Measurements from ENCODE around the gene TRIM47. TPM values are rescaled to one million over a fixed set of nuclear protein-coding genes. Genes with fewer than 3 reads are reported as not detected.

TRIM47 gene
- polyA plus RNA-seq, 6 donors from 2014 or later: 0.97 to 2.2 (median 1.7) TPM; not detected in 1

- H3K27me3 Mint-ChIP-seq: no peaks in the 10 kb centered on the region
- ATAC-seq (ENCODE audit: low read depth in 2 of 2) (peak in 1 of 2 donors; percentile 44), DNase-seq (no peak)
- H3K4me3 Mint-ChIP-seq: peak overlapping the region; percentile 47 to 77 (median 67)
- H3K9me3 Mint-ChIP-seq: no peaks in the 10 kb centered on the region
- peaks cover 12 to 19% (median 14%) of the 10 kb centered on the region in 3 donors for H3K4me1 Mint-ChIP-seq
- H3K36me3 Mint-ChIP-seq: no peaks in the 10 kb centered on the region
- H3K27ac Mint-ChIP-seq: peak overlapping the region in 5 of 6 donors; percentile 26 to 88 (median 72)
Measured at GRCh38 chr17:75828076-75828400, 50.3 kb downstream of the TRIM47 start.

DNA sequence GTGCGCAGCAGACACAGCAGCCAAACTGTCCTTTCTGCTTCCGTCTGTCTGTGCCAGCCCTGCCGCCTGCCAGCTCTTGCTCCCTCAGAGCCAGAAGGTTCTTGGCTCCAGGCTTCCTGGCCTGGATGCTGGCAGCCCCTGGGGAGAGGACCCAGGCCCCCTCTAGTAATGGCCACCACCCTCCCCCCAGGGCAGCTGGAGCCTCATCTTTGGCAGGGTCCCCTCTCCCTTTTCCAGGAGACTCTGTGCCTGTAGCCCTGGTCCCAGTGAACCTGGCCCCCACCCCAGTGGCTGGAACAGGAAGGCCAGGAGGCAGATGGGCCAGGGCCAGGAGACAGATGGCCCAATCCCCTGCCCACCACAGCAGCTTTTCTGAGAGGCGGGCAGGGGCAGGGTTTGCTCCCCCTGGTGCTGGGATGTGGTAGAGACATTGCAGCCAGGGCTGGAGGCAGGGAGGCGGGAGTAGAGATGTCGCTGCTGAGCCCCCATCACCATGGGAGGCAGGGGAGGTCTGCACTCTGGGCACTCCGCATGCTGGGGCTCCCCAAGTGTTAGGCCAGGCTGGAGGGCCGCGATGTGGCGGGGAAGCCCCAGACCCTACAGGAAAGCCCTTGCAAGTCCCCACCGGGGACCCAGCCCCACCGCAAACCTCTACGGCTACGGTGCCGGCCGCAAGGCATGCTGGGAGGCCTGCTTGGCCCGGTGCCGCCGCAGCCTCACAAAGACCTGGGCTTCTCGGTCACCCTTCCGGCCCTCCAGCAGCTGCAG lies 50.9 kb downstream of the TRIM47 start:
- Mint-ChIP-seq H3K36me3 (no peaks in the 10 kb centered on the region), H3K9me3 (no peaks in the 10 kb centered on the region)

GRCh38 chr17:75826561-75827307 lies 51.6 kb downstream of the TRIM47 start:
- H3K27ac Mint-ChIP-seq: peak overlapping the region in 4 of 6 donors; percentile 75 to 88 (median 80)
- DNase-seq (no peak), ATAC-seq (ENCODE audit: low read depth in 2 of 2) (no peak)
- H3K4me1 Mint-ChIP-seq: peaks cover 7 to 11% (median 10%) of the 10 kb centered on the region in 3 donors
- H3K9me3 Mint-ChIP-seq: no peaks in the 10 kb centered on the region
- no peaks in the 10 kb centered on the region for H3K36me3 Mint-ChIP-seq
- H3K4me3 Mint-ChIP-seq: peak overlapping the region in 4 of 8 donors; percentile 12 to 40 (median 15)
- H3K27me3 Mint-ChIP-seq: no peaks in the 10 kb centered on the region

More for the DNA sequence above, 50.9 kb downstream of the TRIM47 start:
- DNase-seq (peak; percentile 61), ATAC-seq (ENCODE audit: low read depth in 2 of 2) (peak; percentile 81 to 82)
- Mint-ChIP-seq H3K4me3 (peak overlapping the region; percentile 47 to 80 (median 75)), H3K4me1 (peaks cover 11 to 16% (median 11%) of the 10 kb centered on the region in 3 donors), H3K27me3 (no peaks in the 10 kb centered on the region), H3K27ac (peak overlapping the region in 5 of 6 donors; percentile 26 to 88 (median 72))

- Mint-ChIP-seq H3K4me1 (peaks cover 7 to 11% (median 10%) of the 10 kb centered on the region in 3 donors), H3K4me3 (peak overlapping the region in 1 of 8 donors; percentile 1), H3K27me3 (no peaks in the 10 kb centered on the region), H3K9me3 (no peaks in the 10 kb centered on the region), H3K36me3 (no peaks in the 10 kb centered on the region), H3K27ac (peak overlapping the region in 1 of 6 donors; percentile 39)
- DNase-seq (no peak), ATAC-seq (ENCODE audit: low read depth in 2 of 2) (no peak)
Measured at GRCh38 chr17:75825748-75826370, 52.5 kb downstream of the TRIM47 start.

DNA sequence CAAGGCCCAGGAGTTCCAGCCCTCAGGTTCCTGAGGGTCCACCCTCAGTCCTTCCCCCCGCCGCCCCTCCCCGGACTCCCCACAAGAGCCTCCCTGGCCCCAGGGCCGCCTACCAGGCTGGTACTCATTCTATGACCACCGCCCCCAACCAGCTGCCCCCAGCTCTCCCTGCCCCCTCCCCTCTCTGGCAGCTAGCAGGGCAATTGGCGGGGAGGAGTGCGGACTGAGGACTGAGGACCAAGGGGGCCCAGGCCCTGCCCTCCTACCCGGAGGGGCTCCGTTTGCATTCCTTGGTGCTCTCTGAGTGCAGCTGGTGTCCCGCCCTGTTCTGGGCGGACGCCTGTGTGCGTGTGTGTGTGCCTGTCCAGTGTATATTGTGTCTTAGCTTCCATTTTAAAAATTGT lies 53.2 kb downstream of the TRIM47 start:
- ATAC-seq (ENCODE audit: low read depth in 2 of 2): no peak
- no peak for DNase-seq
- H3K36me3 Mint-ChIP-seq: no peaks in the 10 kb centered on the region
- H3K9me3 Mint-ChIP-seq: no peaks in the 10 kb centered on the region
- H3K27me3 Mint-ChIP-seq: no peaks in the 10 kb centered on the region
- peak overlapping the region in 1 of 8 donors; percentile 32 for H3K4me3 Mint-ChIP-seq
- peak overlapping the region in 2 of 6 donors; percentile 39 to 47 for H3K27ac Mint-ChIP-seq
- H3K4me1 Mint-ChIP-seq: peaks cover 7 to 11% (median 10%) of the 10 kb centered on the region in 3 donors

GRCh38 chr17:75824666-75825065 lies 53.7 kb downstream of the TRIM47 start:
- H3K27ac Mint-ChIP-seq: peak overlapping the region in 1 of 6 donors; percentile 72
- no peak for ATAC-seq (ENCODE audit: low read depth in 2 of 2)

More at GRCh38 chr17:75824666-75825065, 53.7 kb downstream of the TRIM47 start:
- Mint-ChIP-seq H3K4me3 (no peak overlapping the region), H3K27me3 (no peaks in the 10 kb centered on the region), H3K4me1 (peaks cover 7 to 11% (median 10%) of the 10 kb centered on the region in 3 donors), H3K9me3 (no peaks in the 10 kb centered on the region), H3K36me3 (peaks cover 0 to under 1% of the 10 kb centered on the region in 2 donors)
- DNase-seq: no peak

Other genes starting within 250 kb of the TRIM47 start
- 1 to 10 TPM in 2 of 6 donors, under 1 TPM in 2, not detected in 2; 0.24 to 1.3 (median 1.1) TPM for gene SMIM5, start 245.1 kb downstream of the TRIM47 start, polyA plus RNA-seq (ENCODE audit: low read depth in 6 of 6)
- 10 to 100 TPM in 5 of 6 donors, 1 to 10 TPM in 1; 3.6 to 29.4 (median 16.3) TPM for gene RECQL5, start 211.4 kb downstream of the TRIM47 start, polyA plus RNA-seq (ENCODE audit: low read depth in 6 of 6)
- gene SAP30BP, start 211.2 kb downstream of the TRIM47 start, polyA plus RNA-seq (ENCODE audit: low read depth in 6 of 6): 100 to 1,000 TPM in 1 of 6 donors, 10 to 100 TPM in 5; 72.3 to 105 (median 95.6) TPM
- 1 to 10 TPM in 2 of 6 donors, under 1 TPM in 2, not detected in 2; 0.67 to 1.6 (median 1.1) TPM for gene ITGB4, start 157.1 kb downstream of the TRIM47 start, polyA plus RNA-seq (ENCODE audit: low read depth in 6 of 6)
- 10 to 100 TPM in 4 of 6 donors, 1 to 10 TPM in 2; 8.3 to 21.9 (median 14.6) TPM for gene GALK1, start 113.4 kb downstream of the TRIM47 start, polyA plus RNA-seq (ENCODE audit: low read depth in 6 of 6)
- gene UNK, start 93.8 kb downstream of the TRIM47 start, polyA plus RNA-seq (ENCODE audit: low read depth in 6 of 6): 10 to 100 TPM; 31.1 to 50.1 (median 37.7) TPM
- 10 to 100 TPM; 11.5 to 31.5 (median 20.5) TPM for gene UNC13D, start 34.2 kb downstream of the TRIM47 start, polyA plus RNA-seq (ENCODE audit: low read depth in 6 of 6)
- gene WBP2, start 23.2 kb downstream of the TRIM47 start, polyA plus RNA-seq (ENCODE audit: low read depth in 6 of 6): 100 to 1,000 TPM in 2 of 6 donors, 10 to 100 TPM in 4; 73.4 to 134 (median 87.6) TPM
- 10 to 100 TPM; 15.4 to 33.0 (median 23.4) TPM for gene TRIM65, start 18.4 kb upstream of the TRIM47 start, polyA plus RNA-seq (ENCODE audit: low read depth in 6 of 6)
- 10 to 100 TPM; 47.3 to 68.8 (median 59.7) TPM for gene MRPL38, start 26.3 kb upstream of the TRIM47 start, polyA plus RNA-seq (ENCODE audit: low read depth in 6 of 6)
- 1 to 10 TPM; 1.5 to 5.0 (median 2.9) TPM for gene FBF1, start 62.5 kb upstream of the TRIM47 start, polyA plus RNA-seq (ENCODE audit: low read depth in 6 of 6)
- gene ACOX1, start 100.6 kb upstream of the TRIM47 start, polyA plus RNA-seq (ENCODE audit: low read depth in 6 of 6): 10 to 100 TPM in 3 of 6 donors, 1 to 10 TPM in 3; 6.4 to 15.5 (median 10.6) TPM
- 10 to 100 TPM; 24.4 to 62.0 (median 31.3) TPM for gene TEN1, start 100.7 kb upstream of the TRIM47 start, polyA plus RNA-seq (ENCODE audit: low read depth in 6 of 6)
- 1 to 10 TPM in 1 of 6 donors, under 1 TPM in 3, not detected in 2; 0.66 to 5.9 (median 0.76) TPM for gene CDK3, start 122.3 kb upstream of the TRIM47 start, polyA plus RNA-seq (ENCODE audit: low read depth in 6 of 6)
- gene EVPL, start 148.7 kb upstream of the TRIM47 start, polyA plus RNA-seq (ENCODE audit: low read depth in 6 of 6): not detected
- 10 to 100 TPM; 31.4 to 68.1 (median 53.0) TPM for gene SRP68, start 193.9 kb upstream of the TRIM47 start, polyA plus RNA-seq (ENCODE audit: low read depth in 6 of 6)
- gene GALR2, start 196.2 kb upstream of the TRIM47 start, polyA plus RNA-seq (ENCODE audit: low read depth in 6 of 6): 1 to 10 TPM in 2 of 6 donors, under 1 TPM in 3, not detected in 1; 0.31 to 2.6 (median 0.72) TPM
- 1 to 10 TPM in 2 of 6 donors, under 1 TPM in 2, not detected in 2; 0.70 to 1.6 (median 1.1) TPM for gene ZACN, start 200.6 kb upstream of the TRIM47 start, polyA plus RNA-seq (ENCODE audit: low read depth in 6 of 6)
- gene EXOC7, start 225.2 kb upstream of the TRIM47 start, polyA plus RNA-seq (ENCODE audit: low read depth in 6 of 6): 10 to 100 TPM; 40.8 to 64.9 (median 54.0) TPM